GM18907 (cell line): ENCODE data around the gene HOXC11.

ENCODE experiments used
- ATAC-seq: cut with Tn5 transposase; IDR thresholded peaks from one replicate; pipeline ENCODE4 v1.9.1; 2021; ENCODE audit warnings: mild to moderate bottlenecking, moderate library complexity; ENCODE audit not compliant: unreplicated experiment

Gene HOXC11

GRCh38 chr12:53972722-53973235 is at the start of gene HOXC11:
Gene HOXC11, plus strand, starts transcription at chr12:53973126. Its CDS starts 116 bp downstream, at chr12:53973242.
- ATAC-seq, result no peak

GRCh38 chr12:53924521-53925405 is 48.2 kb upstream of the HOXC11 start:
- no peak for ATAC-seq

GRCh38 chr12:53927220-53928029 is 45.5 kb upstream of the HOXC11 start:
- no peak for ATAC-seq

- no peak for ATAC-seq
Observed at GRCh38 chr12:53928054-53928835, 44.7 kb upstream of the HOXC11 start.

- no peak for ATAC-seq
Observed at GRCh38 chr12:53929527-53929926, 43.4 kb upstream of the HOXC11 start.

GRCh38 chr12:53930591-53931255 is 42.2 kb upstream of the HOXC11 start:
- ATAC-seq, result no peak

GRCh38 chr12:53931844-53932581 is 40.9 kb upstream of the HOXC11 start:
- ATAC-seq, result no peak

- ATAC-seq, result no peak
Observed at GRCh38 chr12:53932915-53933314, 40.0 kb upstream of the HOXC11 start.

GRCh38 chr12:53935383-53936341 is 37.3 kb upstream of the HOXC11 start:
- no peak for ATAC-seq

- no peak for ATAC-seq
Observed at GRCh38 chr12:53937099-53937498, 35.8 kb upstream of the HOXC11 start.

- ATAC-seq, result no peak
Observed at GRCh38 chr12:53937596-53938325, 35.2 kb upstream of the HOXC11 start.

- ATAC-seq, result no peak
Observed at GRCh38 chr12:53938326-53939140, 34.4 kb upstream of the HOXC11 start, which contains the start of gene HOXC13. Gene HOXC13, plus strand, starts transcription at chr12:53938831. Its CDS starts 76 bp downstream, at chr12:53938907.

- ATAC-seq, result no peak
Observed at GRCh38 chr12:53939141-53940108, 33.5 kb upstream of the HOXC11 start.

- ATAC-seq, result no peak
Observed at GRCh38 chr12:53940443-53941014, 32.4 kb upstream of the HOXC11 start.

GRCh38 chr12:53941187-53941586 is 31.7 kb upstream of the HOXC11 start:
- ATAC-seq, result no peak
